Sigmoid colon (tissue), 4 donors: ENCODE results near the gene DBN1.

ENCODE experiments used
- EP300 ChIP-seq, 4 donors: sonication (generic); formaldehyde crosslinking; IDR thresholded peaks; one replicate each; pipeline ENCODE4 v1.6.1; 2017; ENCODE audit warnings: antibody characterized with exemption in 4 of 4
- TF ChIP-seq, protein P1 (sequence below), 4 experiments: fragments of 450-650 bp in 3 of 4; fragments of 200-600 bp in 1 of 4; IDR thresholded peaks; one replicate each; pipeline ENCODE4 v1.5.1; 2016 to 2019; ENCODE audit warnings: antibody characterized with exemption in 4 of 4, mild to moderate bottlenecking in 3 of 4, moderate library complexity in 2 of 4

DNA sequence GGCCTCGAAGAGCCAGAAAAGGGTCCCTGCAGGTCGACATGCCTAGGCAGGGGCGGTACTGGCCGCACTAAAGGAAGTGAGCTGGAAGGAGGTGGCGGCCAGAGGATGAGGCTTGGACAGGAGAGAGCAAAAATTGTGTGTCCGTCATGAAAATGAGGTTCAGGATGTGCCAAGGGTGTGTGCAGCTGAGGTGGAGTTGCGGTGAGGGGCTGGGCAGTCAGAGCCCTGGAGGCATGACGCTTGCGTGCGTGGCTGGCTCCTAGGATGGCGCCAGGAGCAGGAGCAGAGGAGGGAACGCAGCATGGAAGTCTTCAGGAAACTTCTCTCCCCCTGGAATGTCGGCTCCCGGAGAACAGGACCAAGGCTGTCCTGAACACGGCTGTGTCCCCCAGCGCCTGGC, 29.5 kb upstream of the DBN1 start:
- no peak for TF ChIP-seq EP300 (IDR thresholded peaks at IDR 0.05)
- TF ChIP-seq, protein P1, sequence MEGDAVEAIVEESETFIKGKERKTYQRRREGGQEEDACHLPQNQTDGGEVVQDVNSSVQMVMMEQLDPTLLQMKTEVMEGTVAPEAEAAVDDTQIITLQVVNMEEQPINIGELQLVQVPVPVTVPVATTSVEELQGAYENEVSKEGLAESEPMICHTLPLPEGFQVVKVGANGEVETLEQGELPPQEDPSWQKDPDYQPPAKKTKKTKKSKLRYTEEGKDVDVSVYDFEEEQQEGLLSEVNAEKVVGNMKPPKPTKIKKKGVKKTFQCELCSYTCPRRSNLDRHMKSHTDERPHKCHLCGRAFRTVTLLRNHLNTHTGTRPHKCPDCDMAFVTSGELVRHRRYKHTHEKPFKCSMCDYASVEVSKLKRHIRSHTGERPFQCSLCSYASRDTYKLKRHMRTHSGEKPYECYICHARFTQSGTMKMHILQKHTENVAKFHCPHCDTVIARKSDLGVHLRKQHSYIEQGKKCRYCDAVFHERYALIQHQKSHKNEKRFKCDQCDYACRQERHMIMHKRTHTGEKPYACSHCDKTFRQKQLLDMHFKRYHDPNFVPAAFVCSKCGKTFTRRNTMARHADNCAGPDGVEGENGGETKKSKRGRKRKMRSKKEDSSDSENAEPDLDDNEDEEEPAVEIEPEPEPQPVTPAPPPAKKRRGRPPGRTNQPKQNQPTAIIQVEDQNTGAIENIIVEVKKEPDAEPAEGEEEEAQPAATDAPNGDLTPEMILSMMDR (IDR thresholded peaks at IDR 0.05) = no peak
